WTC11 (cell line): ENCODE data around the gene NCKAP5.

Source experiments
- CBFB ChIP-seq: sonication (generic); formaldehyde crosslinking; IDR thresholded peaks from 2 replicates; pipeline ENCODE4 v1.8.1; 2022; ENCODE audit warnings: mild to moderate bottlenecking, low read depth, missing genetic modification reagents
- CREB1 ChIP-seq: sonication (generic); formaldehyde crosslinking; IDR thresholded peaks from 2 replicates; pipeline ENCODE4 v1.8.0; 2023; ENCODE audit warnings: mild to moderate bottlenecking, missing genetic modification reagents
- CTCF ChIP-seq: fragments of 200-600 bp; IDR thresholded peaks from 2 replicates; pipeline ENCODE4 v1.8.0; 2022; ENCODE audit warnings: antibody characterized with exemption
- ELF4 ChIP-seq: sonication (generic); formaldehyde crosslinking; IDR thresholded peaks from 2 replicates; pipeline ENCODE4 v1.8.1; 2022; ENCODE audit warnings: low read depth, mild to moderate bottlenecking, moderate library complexity, missing genetic modification reagents
- ESRRA ChIP-seq: sonication (generic); formaldehyde crosslinking; IDR thresholded peaks from 2 replicates; pipeline ENCODE4 v1.8.1; 2022; ENCODE audit warnings: mild to moderate bottlenecking, missing genetic modification reagents, borderline replicate concordance
- JUN ChIP-seq: sonication (generic); formaldehyde crosslinking; IDR thresholded peaks from 2 replicates; pipeline ENCODE4 v1.8.0; 2023; ENCODE audit warnings: mild to moderate bottlenecking, missing genetic modification reagents
- SMAD4 ChIP-seq: sonication (generic); formaldehyde crosslinking; IDR thresholded peaks from 2 replicates; pipeline ENCODE4 v1.8.0; 2022; ENCODE audit warnings: mild to moderate bottlenecking, missing genetic modification reagents
- ZBTB43 ChIP-seq: sonication (generic); formaldehyde crosslinking; IDR thresholded peaks from 2 replicates; pipeline ENCODE4 v1.8.1; 2023; ENCODE audit warnings: mild to moderate bottlenecking, missing genetic modification reagents
- ZSCAN18 ChIP-seq: fragments of 250-450 bp; sonication (Bioruptor Pico); IDR thresholded peaks from 2 replicates; pipeline ENCODE4 v2.1.2; 2022; ENCODE audit warnings: mild to moderate bottlenecking, moderate library complexity
- TF ChIP-seq, protein P1 (sequence below): sonication (generic); formaldehyde crosslinking; IDR thresholded peaks from 2 replicates; pipeline ENCODE4 v1.8.0; 2023; ENCODE audit warnings: missing genetic modification reagents
- TF ChIP-seq, protein P2 (sequence below): sonication (generic); formaldehyde crosslinking; IDR thresholded peaks from 2 replicates; pipeline ENCODE4 v1.8.1; 2023; ENCODE audit warnings: mild to moderate bottlenecking, missing genetic modification reagents, moderate library complexity
- TF ChIP-seq, protein P3 (sequence below): sonication (generic); formaldehyde crosslinking; IDR thresholded peaks from 2 replicates; pipeline ENCODE4 v1.8.1; 2023; ENCODE audit warnings: mild to moderate bottlenecking, missing genetic modification reagents
- TF ChIP-seq, protein P4 (sequence below): sonication (generic); formaldehyde crosslinking; IDR thresholded peaks from 2 replicates; pipeline ENCODE4 v1.8.0; 2022; ENCODE audit warnings: mild to moderate bottlenecking, missing genetic modification reagents
- TF ChIP-seq, protein P5 (sequence below): sonication (generic); formaldehyde crosslinking; IDR thresholded peaks from 2 replicates; pipeline ENCODE4 v1.8.1; 2022; ENCODE audit warnings: low read depth, mild to moderate bottlenecking, moderate library complexity, missing genetic modification reagents, borderline replicate concordance

DNA sequence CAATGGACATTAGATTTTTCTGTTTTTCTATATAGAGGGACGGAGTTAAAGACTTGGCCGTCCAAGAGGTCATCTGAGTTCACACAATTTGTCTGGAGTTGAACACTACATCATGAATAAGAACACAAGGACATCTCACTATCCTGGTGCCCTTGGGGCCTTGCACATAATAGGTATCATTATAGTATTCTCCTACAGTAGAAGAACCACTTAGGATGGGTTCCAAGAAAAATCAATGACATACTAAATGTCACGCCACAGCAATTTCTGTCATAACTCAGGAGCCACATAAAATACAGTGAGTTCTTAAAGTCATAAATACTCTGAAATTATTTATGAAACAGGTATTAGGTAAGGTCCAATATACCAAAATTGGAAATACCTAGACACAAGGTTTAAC, 154.4 kb downstream of the NCKAP5 start:
- TF ChIP-seq CTCF (no peak), CBFB (CRISPR knock-in tag) (no peak), CREB1 (CRISPR knock-in tag) (no peak), ZBTB43 (CRISPR knock-in tag) (no peak), ZSCAN18 (CRISPR knock-in tag) (no peak), ESRRA (no peak), ELF4 (CRISPR knock-in tag) (no peak), JUN (CRISPR knock-in tag) (no peak), SMAD4 (no peak)
- TF ChIP-seq, protein P1, sequence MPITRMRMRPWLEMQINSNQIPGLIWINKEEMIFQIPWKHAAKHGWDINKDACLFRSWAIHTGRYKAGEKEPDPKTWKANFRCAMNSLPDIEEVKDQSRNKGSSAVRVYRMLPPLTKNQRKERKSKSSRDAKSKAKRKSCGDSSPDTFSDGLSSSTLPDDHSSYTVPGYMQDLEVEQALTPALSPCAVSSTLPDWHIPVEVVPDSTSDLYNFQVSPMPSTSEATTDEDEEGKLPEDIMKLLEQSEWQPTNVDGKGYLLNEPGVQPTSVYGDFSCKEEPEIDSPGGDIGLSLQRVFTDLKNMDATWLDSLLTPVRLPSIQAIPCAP (CRISPR knock-in tag), result no peak
- TF ChIP-seq, protein P2, sequence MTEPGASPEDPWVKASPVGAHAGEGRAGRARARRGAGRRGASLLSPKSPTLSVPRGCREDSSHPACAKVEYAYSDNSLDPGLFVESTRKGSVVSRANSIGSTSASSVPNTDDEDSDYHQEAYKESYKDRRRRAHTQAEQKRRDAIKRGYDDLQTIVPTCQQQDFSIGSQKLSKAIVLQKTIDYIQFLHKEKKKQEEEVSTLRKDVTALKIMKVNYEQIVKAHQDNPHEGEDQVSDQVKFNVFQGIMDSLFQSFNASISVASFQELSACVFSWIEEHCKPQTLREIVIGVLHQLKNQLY, result no peak
- TF ChIP-seq, protein P3, sequence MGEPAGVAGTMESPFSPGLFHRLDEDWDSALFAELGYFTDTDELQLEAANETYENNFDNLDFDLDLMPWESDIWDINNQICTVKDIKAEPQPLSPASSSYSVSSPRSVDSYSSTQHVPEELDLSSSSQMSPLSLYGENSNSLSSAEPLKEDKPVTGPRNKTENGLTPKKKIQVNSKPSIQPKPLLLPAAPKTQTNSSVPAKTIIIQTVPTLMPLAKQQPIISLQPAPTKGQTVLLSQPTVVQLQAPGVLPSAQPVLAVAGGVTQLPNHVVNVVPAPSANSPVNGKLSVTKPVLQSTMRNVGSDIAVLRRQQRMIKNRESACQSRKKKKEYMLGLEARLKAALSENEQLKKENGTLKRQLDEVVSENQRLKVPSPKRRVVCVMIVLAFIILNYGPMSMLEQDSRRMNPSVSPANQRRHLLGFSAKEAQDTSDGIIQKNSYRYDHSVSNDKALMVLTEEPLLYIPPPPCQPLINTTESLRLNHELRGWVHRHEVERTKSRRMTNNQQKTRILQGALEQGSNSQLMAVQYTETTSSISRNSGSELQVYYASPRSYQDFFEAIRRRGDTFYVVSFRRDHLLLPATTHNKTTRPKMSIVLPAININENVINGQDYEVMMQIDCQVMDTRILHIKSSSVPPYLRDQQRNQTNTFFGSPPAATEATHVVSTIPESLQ (CRISPR knock-in tag), result no peak
- TF ChIP-seq, protein P4, sequence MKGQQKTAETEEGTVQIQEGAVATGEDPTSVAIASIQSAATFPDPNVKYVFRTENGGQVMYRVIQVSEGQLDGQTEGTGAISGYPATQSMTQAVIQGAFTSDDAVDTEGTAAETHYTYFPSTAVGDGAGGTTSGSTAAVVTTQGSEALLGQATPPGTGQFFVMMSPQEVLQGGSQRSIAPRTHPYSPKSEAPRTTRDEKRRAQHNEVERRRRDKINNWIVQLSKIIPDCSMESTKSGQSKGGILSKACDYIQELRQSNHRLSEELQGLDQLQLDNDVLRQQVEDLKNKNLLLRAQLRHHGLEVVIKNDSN (CRISPR knock-in tag), result no peak
- TF ChIP-seq, protein P5, sequence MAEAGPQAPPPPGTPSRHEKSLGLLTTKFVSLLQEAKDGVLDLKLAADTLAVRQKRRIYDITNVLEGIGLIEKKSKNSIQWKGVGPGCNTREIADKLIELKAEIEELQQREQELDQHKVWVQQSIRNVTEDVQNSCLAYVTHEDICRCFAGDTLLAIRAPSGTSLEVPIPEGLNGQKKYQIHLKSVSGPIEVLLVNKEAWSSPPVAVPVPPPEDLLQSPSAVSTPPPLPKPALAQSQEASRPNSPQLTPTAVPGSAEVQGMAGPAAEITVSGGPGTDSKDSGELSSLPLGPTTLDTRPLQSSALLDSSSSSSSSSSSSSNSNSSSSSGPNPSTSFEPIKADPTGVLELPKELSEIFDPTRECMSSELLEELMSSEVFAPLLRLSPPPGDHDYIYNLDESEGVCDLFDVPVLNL (CRISPR knock-in tag), result no peak
